NT2/D1 (cell line): ENCODE results near the gene ZNF697.

Experiments
- YY1 ChIP-seq: IDR thresholded peaks from 2 replicates; pipeline ENCODE4 v1.6.1; 2011; ENCODE audit not compliant: insufficient read length, insufficient read depth
- ZNF274 ChIP-seq: IDR thresholded peaks from 2 replicates; pipeline ENCODE4 v1.6.1; 2011; ENCODE audit warnings: mild to moderate bottlenecking, low read depth, low read length

DNA sequence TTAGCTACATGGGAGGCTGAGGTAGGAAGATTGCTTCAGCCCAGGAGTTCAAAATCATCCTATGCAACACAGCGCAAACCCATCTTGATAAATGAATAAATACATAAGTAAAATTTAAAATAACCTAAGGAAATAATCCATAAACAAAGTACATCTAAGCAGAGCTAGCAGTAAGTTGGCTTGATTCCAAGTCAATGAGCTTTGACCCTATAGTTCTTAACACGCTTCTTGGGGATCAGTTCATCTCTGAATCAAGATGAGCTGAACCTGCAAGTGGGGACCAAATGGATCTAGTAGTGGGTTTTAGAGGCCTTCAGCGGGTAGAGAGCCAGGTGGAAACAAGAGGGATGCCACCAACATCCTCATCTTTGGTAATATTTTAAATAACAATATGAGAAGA is 32.1 kb upstream of the ZNF697 start:
- TF ChIP-seq YY1 (no peak), ZNF274 (no peak)
